ENCODE data around the gene CCDC38.
"Not testable (repeated sequence)": the region's sequence is repeated elsewhere in the genome, so short reads cannot be mapped to it uniquely, and the experiment has no call there.

The CCDC38 gene

DNA sequence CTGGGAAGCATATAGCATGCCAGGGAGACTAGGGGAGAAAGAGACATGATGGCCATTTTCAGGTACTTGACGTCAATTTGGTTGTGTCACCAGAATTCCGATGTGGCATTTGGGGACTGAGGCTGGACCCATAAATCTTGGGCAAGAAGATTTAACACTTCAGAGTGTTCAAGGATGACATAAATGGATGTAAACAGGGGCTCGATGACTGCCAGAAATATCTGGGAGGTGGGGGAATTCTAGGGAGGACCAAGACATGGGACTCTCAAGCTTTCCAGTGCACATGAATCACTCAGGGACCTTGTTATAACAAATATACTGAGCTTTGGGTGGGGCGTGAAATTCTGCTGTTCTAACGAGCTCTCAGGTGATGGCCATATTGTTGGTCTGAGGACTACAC, 35.9 kb upstream of the CCDC38 start:
- Histone ChIP-seq H3K9me3 (ENCODE audit: control insufficient read depth, low read length) (no peaks in the 10 kb centered on the region), H3K4me3 (ENCODE audit: insufficient read depth, low read depth, low read length) (no peak overlapping the region), H3K36me3 (ENCODE audit: control insufficient read depth, insufficient read depth, low read length) (no peaks in the 10 kb centered on the region), H3K27ac (ENCODE audit: insufficient read depth, low read depth, low read length, poor library complexity, severe bottlenecking) (no peak overlapping the region), H3K27me3 (ENCODE audit: control insufficient read depth, insufficient read depth, low read length, poor library complexity, severe bottlenecking) (no peaks in the 10 kb centered on the region), H3K4me1 (ENCODE audit: control insufficient read depth, insufficient read depth, low read length) (no peaks in the 10 kb centered on the region)
- 95 to 96% methylated on average over 5 of the region's 5 CpGs for WGBS, 2 experiments

- Histone ChIP-seq H3K27me3 (ENCODE audit: control insufficient read depth, insufficient read depth, low read length, poor library complexity, severe bottlenecking) (no peaks in the 10 kb centered on the region), H3K36me3 (ENCODE audit: control insufficient read depth, insufficient read depth, low read length) (no peaks in the 10 kb centered on the region), H3K4me1 (ENCODE audit: control insufficient read depth, insufficient read depth, low read length) (no peaks in the 10 kb centered on the region), H3K4me3 (ENCODE audit: insufficient read depth, low read depth, low read length) (no peak overlapping the region), H3K27ac (ENCODE audit: insufficient read depth, low read depth, low read length, poor library complexity, severe bottlenecking) (no peak overlapping the region), H3K9me3 (ENCODE audit: control insufficient read depth, low read length) (no peaks in the 10 kb centered on the region)
- WGBS, 2 experiments, result 88 to 89% methylated on average over 11 of the region's 11 CpGs
Observed at GRCh38 chr12:95977764-95978305, 35.4 kb upstream of the CCDC38 start.

- Histone ChIP-seq H3K27ac (ENCODE audit: insufficient read depth, low read depth, low read length, poor library complexity, severe bottlenecking) (no peak overlapping the region), H3K27me3 (ENCODE audit: control insufficient read depth, insufficient read depth, low read length, poor library complexity, severe bottlenecking) (no peaks in the 10 kb centered on the region), H3K4me3 (ENCODE audit: insufficient read depth, low read depth, low read length) (no peak overlapping the region), H3K4me1 (ENCODE audit: control insufficient read depth, insufficient read depth, low read length) (no peaks in the 10 kb centered on the region), H3K9me3 (ENCODE audit: control insufficient read depth, low read length) (no peaks in the 10 kb centered on the region), H3K36me3 (ENCODE audit: control insufficient read depth, insufficient read depth, low read length) (no peaks in the 10 kb centered on the region)
- 94 to 95% methylated on average over 8 of the region's 8 CpGs for WGBS, 2 experiments
Observed at GRCh38 chr12:95976416-95976832, 34.0 kb upstream of the CCDC38 start.

- no peak overlapping the region for H3K27ac ChIP-seq (ENCODE audit: insufficient read depth, low read depth, low read length, poor library complexity, severe bottlenecking)
- H3K9me3 ChIP-seq (ENCODE audit: control insufficient read depth, low read length), result no peaks in the 10 kb centered on the region
- 97 to 98% methylated on average over 3 to 4 of the region's 4 CpGs for WGBS, 2 experiments
- no peaks in the 10 kb centered on the region for H3K4me1 ChIP-seq (ENCODE audit: control insufficient read depth, insufficient read depth, low read length)
- H3K36me3 ChIP-seq (ENCODE audit: control insufficient read depth, insufficient read depth, low read length), result no peaks in the 10 kb centered on the region
- no peaks in the 10 kb centered on the region for H3K27me3 ChIP-seq (ENCODE audit: control insufficient read depth, insufficient read depth, low read length, poor library complexity, severe bottlenecking)
- no peak overlapping the region for H3K4me3 ChIP-seq (ENCODE audit: insufficient read depth, low read depth, low read length)
Observed at GRCh38 chr12:95975491-95975890, 33.1 kb upstream of the CCDC38 start.

DNA sequence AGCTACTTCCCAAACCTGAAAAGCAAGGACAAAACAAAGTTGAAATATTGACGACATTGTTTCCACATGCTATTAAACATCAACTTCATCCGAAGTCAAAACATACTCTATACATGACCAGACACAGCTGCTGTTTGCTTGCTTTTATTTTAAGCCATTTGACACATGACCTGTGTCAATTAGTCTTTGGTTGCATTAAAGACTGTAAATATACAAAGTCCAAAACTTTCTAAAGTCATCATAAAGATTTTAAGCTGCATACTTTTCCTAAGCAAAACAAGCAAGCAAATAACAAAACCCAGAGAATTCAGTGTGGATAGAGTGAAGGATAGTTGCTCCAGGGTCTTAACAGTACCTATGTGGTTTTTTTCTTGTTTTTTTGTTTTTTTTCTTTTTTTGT, 31.9 kb upstream of the CCDC38 start:
- no peaks in the 10 kb centered on the region for H3K4me1 ChIP-seq (ENCODE audit: control insufficient read depth, insufficient read depth, low read length)
- WGBS, 2 experiments, result 92 to 96% methylated on average over 2 of the region's 2 CpGs
- H3K27ac ChIP-seq (ENCODE audit: insufficient read depth, low read depth, low read length, poor library complexity, severe bottlenecking), result no peak overlapping the region
- H3K4me3 ChIP-seq (ENCODE audit: insufficient read depth, low read depth, low read length), result no peak overlapping the region
- H3K9me3 ChIP-seq (ENCODE audit: control insufficient read depth, low read length), result no peaks in the 10 kb centered on the region
- H3K27me3 ChIP-seq (ENCODE audit: control insufficient read depth, insufficient read depth, low read length, poor library complexity, severe bottlenecking), result no peaks in the 10 kb centered on the region
- H3K36me3 ChIP-seq (ENCODE audit: control insufficient read depth, insufficient read depth, low read length), result no peaks in the 10 kb centered on the region

DNA sequence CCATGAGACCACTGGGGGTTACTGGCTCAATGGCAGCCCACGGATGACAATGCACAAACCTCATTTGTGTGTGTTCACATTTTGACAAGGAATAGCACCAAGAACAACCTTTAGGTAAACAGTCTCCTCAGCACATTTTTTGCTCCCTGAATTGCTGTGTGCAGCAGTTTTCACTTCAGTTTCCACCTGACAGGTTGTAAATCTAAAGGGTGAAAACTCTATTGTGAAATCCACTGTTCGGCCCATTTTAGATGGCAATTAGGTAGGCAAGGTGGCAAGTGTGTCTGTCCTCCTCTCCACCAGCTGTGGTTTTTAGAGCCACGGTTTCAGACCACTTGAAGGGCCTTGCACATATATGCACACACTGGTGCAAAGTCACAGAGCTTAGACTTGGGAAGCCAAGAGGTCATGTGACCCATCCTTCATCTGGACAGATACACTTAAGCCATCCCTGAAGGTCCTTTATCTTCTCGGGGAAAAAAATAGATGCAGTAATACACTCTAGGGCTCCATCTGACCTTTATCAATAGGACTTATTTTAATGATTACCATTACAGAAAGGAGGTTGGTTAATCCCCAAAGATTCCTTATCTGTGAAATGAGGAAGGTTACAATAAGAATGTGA, 30.5 kb upstream of the CCDC38 start:
- 78 to 93% methylated on average over 4 of the region's 4 CpGs for WGBS, 2 experiments
- no peaks in the 10 kb centered on the region for H3K36me3 ChIP-seq (ENCODE audit: control insufficient read depth, insufficient read depth, low read length)
- no peak overlapping the region for H3K27ac ChIP-seq (ENCODE audit: insufficient read depth, low read depth, low read length, poor library complexity, severe bottlenecking)
- H3K4me1 ChIP-seq (ENCODE audit: control insufficient read depth, insufficient read depth, low read length), result no peaks in the 10 kb centered on the region
- no peaks in the 10 kb centered on the region for H3K27me3 ChIP-seq (ENCODE audit: control insufficient read depth, insufficient read depth, low read length, poor library complexity, severe bottlenecking)
- H3K4me3 ChIP-seq (ENCODE audit: insufficient read depth, low read depth, low read length), result no peak overlapping the region
- no peaks in the 10 kb centered on the region for H3K9me3 ChIP-seq (ENCODE audit: control insufficient read depth, low read length)

- Histone ChIP-seq H3K4me3 (ENCODE audit: insufficient read depth, low read depth, low read length) (no peak overlapping the region), H3K36me3 (ENCODE audit: control insufficient read depth, insufficient read depth, low read length) (no peaks in the 10 kb centered on the region), H3K27ac (ENCODE audit: insufficient read depth, low read depth, low read length, poor library complexity, severe bottlenecking) (no peak overlapping the region), H3K4me1 (ENCODE audit: control insufficient read depth, insufficient read depth, low read length) (no peaks in the 10 kb centered on the region), H3K9me3 (ENCODE audit: control insufficient read depth, low read length) (no peaks in the 10 kb centered on the region), H3K27me3 (ENCODE audit: control insufficient read depth, insufficient read depth, low read length, poor library complexity, severe bottlenecking) (no peaks in the 10 kb centered on the region)
- WGBS, 2 experiments, result 36 to 42% methylated on average over 6 of the region's 7 CpGs
Observed at GRCh38 chr12:95970905-95971304, 28.5 kb upstream of the CCDC38 start.

- 94% methylated on average over 28 of the region's 28 CpGs for WGBS, 2 experiments
- H3K27ac ChIP-seq (ENCODE audit: insufficient read depth, low read depth, low read length, poor library complexity, severe bottlenecking); H3K36me3 ChIP-seq (ENCODE audit: control insufficient read depth, insufficient read depth, low read length); H3K4me3 ChIP-seq (ENCODE audit: insufficient read depth, low read depth, low read length); H3K27me3 ChIP-seq (ENCODE audit: control insufficient read depth, insufficient read depth, low read length, poor library complexity, severe bottlenecking); H3K9me3 ChIP-seq (ENCODE audit: control insufficient read depth, low read length); H3K4me1 ChIP-seq (ENCODE audit: control insufficient read depth, insufficient read depth, low read length): not testable (repeated sequence)
Observed at GRCh38 chr12:95969116-95969515, 26.7 kb upstream of the CCDC38 start.

- Histone ChIP-seq H3K4me1 (ENCODE audit: control insufficient read depth, insufficient read depth, low read length) (no peaks in the 10 kb centered on the region), H3K27ac (ENCODE audit: insufficient read depth, low read depth, low read length, poor library complexity, severe bottlenecking) (no peak overlapping the region), H3K4me3 (ENCODE audit: insufficient read depth, low read depth, low read length) (no peak overlapping the region), H3K9me3 (ENCODE audit: control insufficient read depth, low read length) (no peaks in the 10 kb centered on the region), H3K27me3 (ENCODE audit: control insufficient read depth, insufficient read depth, low read length, poor library complexity, severe bottlenecking) (no peaks in the 10 kb centered on the region), H3K36me3 (ENCODE audit: control insufficient read depth, insufficient read depth, low read length) (no peaks in the 10 kb centered on the region)
- WGBS, 2 experiments, result 100% methylated on average over 1 of the region's 2 CpGs
Observed at GRCh38 chr12:95967301-95967700, 24.9 kb upstream of the CCDC38 start.

- Histone ChIP-seq H3K27me3 (ENCODE audit: control insufficient read depth, insufficient read depth, low read length, poor library complexity, severe bottlenecking) (no peaks in the 10 kb centered on the region), H3K9me3 (ENCODE audit: control insufficient read depth, low read length) (no peaks in the 10 kb centered on the region), H3K27ac (ENCODE audit: insufficient read depth, low read depth, low read length, poor library complexity, severe bottlenecking) (no peak overlapping the region), H3K36me3 (ENCODE audit: control insufficient read depth, insufficient read depth, low read length) (no peaks in the 10 kb centered on the region), H3K4me3 (ENCODE audit: insufficient read depth, low read depth, low read length) (no peak overlapping the region), H3K4me1 (ENCODE audit: control insufficient read depth, insufficient read depth, low read length) (no peaks in the 10 kb centered on the region)
- WGBS, 2 experiments, result 89 to 93% methylated on average over 7 of the region's 7 CpGs
Observed at GRCh38 chr12:95966287-95966870, 24.0 kb upstream of the CCDC38 start.
